T-helper 22 cell (primary cell): Measurements from ENCODE around the gene MED13L.

Source experiments
- DNase-seq: peaks from one replicate; pipeline ENCODE4 v3.0.0-alpha.2; 2020; ENCODE audit warnings: low read depth

Gene MED13L

GRCh38 chr12:116276652-116277466 lies 634 bp downstream of the MED13L start:
- peak; percentile 48 for DNase-seq

GRCh38 chr12:116274551-116275375 lies 2.7 kb downstream of the MED13L start:
- DNase-seq: no peak

GRCh38 chr12:116273813-116274550 lies 3.5 kb downstream of the MED13L start:
- no peak for DNase-seq

DNA sequence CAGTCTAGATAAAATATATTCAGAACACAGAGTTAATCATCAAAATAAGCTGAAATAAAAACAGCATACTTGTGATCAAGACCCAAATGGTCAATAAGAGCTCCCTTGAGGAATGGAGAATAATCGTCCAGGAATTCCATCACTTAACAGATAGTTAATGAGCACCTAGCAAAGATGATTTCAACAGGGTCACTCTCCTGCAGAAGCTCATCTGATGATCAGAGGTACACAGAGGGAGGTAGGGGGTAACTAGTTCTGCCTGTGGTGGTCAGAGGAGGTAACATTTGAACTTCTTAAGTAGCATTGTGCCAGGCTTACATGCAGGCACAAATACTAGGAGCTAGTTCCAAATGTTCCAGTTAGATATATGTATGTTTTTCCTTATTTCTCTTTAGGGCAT lies 9.5 kb downstream of the MED13L start:
- no peak for DNase-seq

DNA sequence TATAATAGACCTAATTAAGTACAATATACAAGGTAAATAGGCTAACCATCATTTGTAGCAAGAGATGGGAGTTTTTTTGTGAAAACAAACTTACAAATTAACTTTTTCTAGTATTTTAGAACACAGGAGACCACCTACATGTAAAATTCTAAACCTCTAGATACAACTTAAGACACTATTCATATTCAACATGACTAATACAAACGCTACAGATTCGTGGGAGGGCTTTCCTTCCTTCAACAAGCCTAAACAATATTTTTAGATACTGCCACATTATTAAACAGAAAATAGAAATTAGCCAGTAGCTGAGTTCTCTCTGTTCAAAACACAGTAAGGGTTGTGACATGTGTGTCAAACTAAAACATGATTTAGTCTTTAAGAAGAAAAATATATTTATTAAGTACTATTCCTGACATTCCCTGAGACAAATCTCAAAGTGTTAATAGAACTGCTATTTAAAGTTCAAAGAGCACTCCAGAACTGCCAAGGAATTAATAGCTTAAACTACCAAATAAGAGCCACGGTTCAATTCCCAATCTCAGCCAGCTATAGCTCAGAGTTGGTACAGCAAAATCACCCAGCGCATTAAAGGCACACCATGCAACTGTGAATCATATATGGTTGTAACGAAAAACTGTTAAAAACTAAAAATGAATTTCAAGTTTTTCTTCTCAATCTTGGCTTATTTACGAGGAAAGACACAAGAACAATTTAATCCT lies 10.7 kb downstream of the MED13L start:
- DNase-seq: no peak

GRCh38 chr12:116266168-116266601 lies 11.3 kb downstream of the MED13L start:
- DNase-seq: no peak

DNA sequence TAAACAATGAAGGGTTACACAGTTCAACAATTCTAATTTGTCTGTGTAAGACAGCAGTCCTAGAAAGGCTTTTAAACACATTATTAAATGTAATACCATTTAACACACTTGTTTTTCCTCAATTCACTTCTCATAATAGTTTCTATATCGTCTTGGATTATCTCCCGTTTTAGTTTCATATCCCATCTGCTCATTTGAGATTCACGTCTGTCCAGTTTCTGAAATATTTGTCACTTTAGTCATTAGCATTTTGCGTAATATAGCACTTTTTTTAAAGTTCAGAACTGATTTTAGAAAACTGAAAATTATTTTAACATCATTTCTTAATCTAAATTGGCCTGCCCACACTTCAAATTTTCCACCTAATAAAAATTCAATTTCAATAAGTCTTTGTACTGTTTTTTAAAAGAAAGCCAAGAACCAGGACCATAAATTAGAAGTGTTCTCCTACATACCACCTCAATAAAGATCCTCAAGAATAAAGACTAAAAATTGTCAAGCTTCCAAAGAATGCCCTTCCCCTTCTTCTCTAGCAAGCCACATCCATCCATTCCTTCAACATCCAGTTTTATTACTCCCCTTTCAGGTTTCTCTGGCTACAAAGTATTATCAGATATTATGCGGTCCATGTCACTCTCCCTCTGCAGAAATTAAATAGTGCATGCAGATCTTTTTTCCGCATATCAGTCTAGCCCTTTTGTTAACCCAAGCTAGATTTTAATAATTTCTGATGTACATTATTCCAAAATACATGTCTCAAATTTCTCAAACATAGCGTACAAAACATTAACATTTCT lies 11.9 kb downstream of the MED13L start:
- no peak for DNase-seq

DNA sequence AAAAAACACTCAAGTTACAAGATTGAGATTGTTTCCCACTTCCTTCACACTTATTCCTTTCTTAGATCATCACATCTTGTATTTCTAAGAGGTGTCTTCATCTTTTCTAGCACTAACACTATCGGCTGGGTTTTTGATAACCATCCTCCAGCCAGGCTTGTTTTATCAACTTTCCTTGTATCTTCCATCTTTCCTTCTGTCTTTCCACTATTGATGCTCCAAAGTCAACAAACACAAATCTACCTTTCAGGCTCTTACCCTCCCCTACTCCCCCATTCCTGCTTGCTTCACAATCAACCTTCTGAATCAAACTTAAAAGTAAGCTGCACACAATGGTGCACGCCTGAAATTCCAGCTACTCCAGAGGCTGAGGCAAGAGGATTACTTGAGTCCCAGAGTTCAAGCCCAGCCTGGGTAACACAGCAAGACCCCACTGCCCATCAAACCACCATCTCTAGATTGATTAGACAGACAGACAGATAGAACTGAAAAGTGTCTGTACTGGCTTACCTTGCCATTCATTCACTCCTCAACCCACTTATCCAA lies 12.9 kb downstream of the MED13L start:
- DNase-seq: no peak

- no peak for DNase-seq
Observed at GRCh38 chr12:116263844-116264243, 13.6 kb downstream of the MED13L start.

- no peak for DNase-seq
Observed at GRCh38 chr12:116263431-116263830, 14.1 kb downstream of the MED13L start.

- DNase-seq: no peak
Observed at GRCh38 chr12:116262741-116263140, 14.8 kb downstream of the MED13L start.

DNA sequence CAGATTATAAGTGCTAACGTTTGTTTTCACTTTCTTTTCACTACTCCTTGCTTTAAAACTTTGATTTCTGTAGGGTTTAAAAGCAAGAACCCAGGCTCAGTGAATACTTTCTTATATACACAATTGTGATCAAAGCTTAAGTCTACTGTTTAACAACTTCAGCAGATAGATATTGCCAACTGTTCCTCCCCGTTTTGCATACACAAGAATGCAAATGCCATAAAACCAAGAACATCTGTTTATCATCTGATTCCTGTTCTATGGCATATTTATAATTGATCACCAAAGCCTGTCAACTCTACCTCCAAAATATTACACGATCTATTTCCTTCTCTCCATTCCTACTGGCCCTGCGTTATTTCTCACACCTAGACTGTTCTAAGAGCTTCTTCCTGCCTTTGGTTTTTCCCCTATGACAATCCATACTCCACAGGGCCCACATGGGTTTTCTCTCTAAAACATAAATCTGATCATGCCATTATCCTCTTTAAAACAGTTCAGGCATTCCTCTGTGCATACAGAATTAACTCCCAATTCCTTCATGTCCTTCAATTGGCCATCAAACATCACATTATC lies 15.9 kb downstream of the MED13L start:
- DNase-seq: no peak

GRCh38 chr12:116259800-116260577 lies 17.5 kb downstream of the MED13L start:
- no peak for DNase-seq

- DNase-seq: no peak
Observed at GRCh38 chr12:116257826-116258225, 19.7 kb downstream of the MED13L start.

DNA sequence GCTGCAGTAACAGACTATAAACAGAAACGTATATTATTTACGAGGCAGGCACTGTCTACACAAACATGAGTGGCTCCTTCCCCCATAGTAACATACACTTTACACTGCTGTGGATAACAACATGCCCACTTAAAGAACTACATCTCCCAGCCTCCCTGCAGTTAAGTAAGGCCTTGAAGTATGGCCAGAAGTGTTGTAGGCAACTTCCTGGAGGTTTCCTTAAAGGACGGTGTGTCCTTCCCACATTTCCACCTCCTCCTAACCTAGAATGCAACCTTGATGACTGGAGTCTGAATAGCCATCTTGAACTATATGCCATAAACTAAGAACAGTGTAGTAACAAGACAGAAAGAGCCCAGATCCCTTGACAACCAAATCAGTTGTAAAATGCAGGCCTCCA lies 20.3 kb downstream of the MED13L start:
- DNase-seq: no peak

- DNase-seq: no peak
Observed at GRCh38 chr12:116249938-116250337, 27.6 kb downstream of the MED13L start.

DNA sequence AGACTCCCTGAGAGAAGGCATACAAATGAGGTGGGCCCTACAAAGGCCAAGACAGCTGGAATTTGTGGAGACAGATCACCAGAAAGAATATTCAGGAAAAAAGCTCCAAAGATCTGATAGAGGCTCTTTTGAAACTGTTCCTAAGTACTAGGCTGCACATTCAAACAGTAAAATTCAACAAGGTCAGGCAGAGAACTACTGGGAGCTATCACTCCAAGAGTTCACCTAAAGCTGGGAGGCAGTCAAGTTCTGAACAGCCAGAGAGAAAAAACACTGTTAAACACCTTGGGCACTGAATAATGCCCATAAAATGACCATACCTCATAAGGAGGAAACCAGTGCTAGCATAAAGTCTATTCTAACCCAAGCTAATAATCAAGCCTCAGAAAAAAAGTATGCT lies 28.6 kb downstream of the MED13L start:
- DNase-seq: no peak

- no peak for DNase-seq
Observed at GRCh38 chr12:116248433-116248832, 29.1 kb downstream of the MED13L start.

DNA sequence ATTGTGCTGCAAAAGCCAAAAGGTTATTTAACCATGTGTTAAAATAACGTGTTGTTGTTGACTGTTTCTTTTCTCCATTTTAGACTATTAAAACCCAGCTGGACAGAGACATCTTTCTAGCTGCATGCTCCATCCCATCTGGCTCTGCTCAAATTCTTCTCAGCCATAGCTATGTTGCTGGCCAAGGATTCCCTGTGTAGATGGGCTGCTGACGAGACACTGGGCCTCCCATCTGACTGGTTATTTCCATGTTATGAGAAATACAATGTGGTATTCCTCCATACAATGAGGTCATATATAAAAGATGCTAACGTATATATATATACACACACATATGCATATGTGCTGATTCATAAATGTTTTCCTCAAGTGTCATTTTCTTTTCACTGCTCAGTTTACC lies 30.1 kb downstream of the MED13L start:
- DNase-seq: no peak
